Measurements from ENCODE around the gene SLC12A7.

The SLC12A7 gene

DNA sequence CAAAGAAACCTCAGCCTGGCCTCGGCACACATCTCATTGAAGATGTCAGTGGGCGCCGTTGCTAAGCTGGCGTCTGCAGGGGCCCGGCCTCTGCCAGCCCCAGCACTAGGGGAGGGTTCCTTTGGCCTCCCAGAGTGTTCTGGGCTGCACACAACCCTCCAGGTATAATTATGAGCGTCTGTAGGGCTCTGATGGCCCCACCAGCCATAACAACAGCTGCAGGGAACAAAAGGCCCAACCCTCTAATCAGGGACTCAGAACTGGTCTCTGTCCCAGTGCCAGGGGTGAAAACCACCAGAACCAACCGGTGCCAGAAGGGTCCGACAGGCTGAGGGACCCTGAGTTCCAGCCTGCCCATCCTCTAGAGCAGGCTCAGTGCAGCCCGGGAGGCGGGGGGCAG, 39.5 kb upstream of the SLC12A7 start:
- TF ChIP-seq POLR2A (IDR thresholded peaks at IDR 0.05; ENCODE audit: low read length) (no peak), GATA1 (IDR thresholded peaks at IDR 0.05; ENCODE audit: low read depth, low read length) (no peak)
- DNase-seq, result no peak

DNA sequence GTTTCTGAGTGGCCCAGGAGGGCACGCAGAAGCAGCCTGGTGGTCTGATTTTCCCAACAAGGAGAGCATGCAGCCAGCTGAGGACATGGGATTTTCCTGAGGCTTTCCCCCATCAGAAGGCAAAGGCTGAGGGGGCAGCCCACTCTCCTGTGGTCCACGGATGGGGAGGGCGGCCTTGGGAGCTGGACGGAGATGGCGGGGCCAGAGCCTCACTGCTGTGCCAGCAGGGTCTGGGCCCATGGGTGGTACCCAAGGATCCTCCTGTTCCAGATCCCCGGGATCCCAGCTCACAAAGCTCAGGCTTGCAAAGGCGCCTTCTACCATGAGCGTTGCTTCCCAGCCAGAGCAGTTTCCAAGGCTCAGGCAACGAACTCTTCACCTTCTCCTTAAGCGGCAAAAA, 39.0 kb upstream of the SLC12A7 start:
- no peak for DNase-seq
- TF ChIP-seq POLR2A (IDR thresholded peaks at IDR 0.05; ENCODE audit: low read length), result no peak
- no peak for TF ChIP-seq GATA1 (IDR thresholded peaks at IDR 0.05; ENCODE audit: low read depth, low read length)

DNA sequence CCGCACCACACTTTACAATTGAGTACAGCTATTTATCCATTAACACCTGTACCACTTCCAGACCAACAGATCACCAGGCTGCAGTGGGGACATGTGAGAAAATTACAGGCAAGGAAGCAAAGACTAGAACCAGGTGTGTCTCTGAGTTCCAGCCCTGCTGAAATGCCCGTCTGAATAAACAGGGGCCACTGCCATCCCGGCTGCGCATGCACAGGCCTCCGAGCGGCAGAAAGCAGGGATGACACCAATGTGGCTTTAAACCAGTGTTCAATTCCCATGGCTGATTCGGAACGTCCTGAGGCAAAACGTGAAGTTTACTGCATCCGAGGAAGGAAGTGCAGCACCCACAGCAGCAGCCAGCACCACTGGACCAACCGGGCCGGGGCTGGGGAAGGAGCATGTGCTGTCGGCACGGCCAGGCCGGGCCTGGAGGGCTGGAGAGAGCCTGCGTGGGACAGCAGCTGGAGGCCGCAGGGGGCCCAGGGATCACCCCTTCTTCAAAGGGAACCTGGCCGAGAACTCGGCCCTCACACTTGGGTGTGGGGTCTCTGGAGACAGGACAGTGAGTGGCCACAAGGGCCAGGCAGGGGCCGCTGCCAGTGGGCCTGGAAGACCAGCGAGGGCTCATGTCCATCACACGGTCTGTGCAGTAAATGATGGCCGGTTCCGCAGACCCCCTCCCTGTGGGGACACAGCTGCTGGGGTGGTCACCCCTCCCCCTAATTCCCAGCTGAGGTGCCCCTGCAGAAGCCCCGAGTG, 33.0 kb upstream of the SLC12A7 start:
- no peak for DNase-seq
- TF ChIP-seq GATA1 (IDR thresholded peaks at IDR 0.05; ENCODE audit: low read depth, low read length), result no peak
- no peak for TF ChIP-seq POLR2A (IDR thresholded peaks at IDR 0.05; ENCODE audit: low read length)

DNA sequence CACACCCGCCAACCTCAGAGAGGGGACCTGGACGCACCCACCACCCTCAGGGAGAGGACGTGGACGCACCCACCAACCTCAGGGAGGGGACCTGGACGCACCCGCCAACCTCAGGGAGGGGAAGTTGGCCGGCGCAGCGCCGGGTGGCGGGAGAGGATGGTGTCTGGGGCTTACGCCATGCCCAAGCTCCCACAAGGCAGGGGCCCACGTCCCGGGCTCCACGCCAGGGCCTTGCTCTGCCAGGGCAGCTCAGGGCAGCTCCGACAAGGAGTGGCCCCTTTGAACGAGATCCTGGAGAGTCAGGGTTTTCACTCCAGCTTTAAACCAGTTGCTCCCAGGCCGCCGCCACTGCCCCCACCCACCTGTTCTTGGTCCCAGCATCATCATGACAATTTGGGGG, 32.2 kb upstream of the SLC12A7 start:
- no peak for TF ChIP-seq GATA1 (IDR thresholded peaks at IDR 0.05; ENCODE audit: low read depth, low read length)
- TF ChIP-seq POLR2A (IDR thresholded peaks at IDR 0.05; ENCODE audit: low read length), result no peak

DNA sequence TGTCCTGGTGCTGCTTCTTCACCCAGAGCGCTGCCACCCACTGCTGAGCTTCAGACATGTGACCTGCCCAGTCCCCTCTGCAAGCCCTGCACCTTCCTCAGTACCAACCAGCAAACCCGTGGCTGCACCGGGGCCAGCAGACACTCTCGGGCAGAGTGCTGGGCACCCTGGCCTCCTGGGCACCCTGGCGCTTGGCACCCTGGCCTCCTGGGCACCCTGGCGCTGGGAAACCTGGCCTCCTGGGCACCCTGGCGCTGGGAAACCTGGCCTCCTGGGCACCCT, 31.7 kb upstream of the SLC12A7 start:
- no peak for TF ChIP-seq GATA1 (IDR thresholded peaks at IDR 0.05; ENCODE audit: low read depth, low read length)
- TF ChIP-seq POLR2A (IDR thresholded peaks at IDR 0.05; ENCODE audit: low read length), result no peak
- DNase-seq, result no peak

More for the DNA sequence above, 32.2 kb upstream of the SLC12A7 start:
- no peak for DNase-seq

DNA sequence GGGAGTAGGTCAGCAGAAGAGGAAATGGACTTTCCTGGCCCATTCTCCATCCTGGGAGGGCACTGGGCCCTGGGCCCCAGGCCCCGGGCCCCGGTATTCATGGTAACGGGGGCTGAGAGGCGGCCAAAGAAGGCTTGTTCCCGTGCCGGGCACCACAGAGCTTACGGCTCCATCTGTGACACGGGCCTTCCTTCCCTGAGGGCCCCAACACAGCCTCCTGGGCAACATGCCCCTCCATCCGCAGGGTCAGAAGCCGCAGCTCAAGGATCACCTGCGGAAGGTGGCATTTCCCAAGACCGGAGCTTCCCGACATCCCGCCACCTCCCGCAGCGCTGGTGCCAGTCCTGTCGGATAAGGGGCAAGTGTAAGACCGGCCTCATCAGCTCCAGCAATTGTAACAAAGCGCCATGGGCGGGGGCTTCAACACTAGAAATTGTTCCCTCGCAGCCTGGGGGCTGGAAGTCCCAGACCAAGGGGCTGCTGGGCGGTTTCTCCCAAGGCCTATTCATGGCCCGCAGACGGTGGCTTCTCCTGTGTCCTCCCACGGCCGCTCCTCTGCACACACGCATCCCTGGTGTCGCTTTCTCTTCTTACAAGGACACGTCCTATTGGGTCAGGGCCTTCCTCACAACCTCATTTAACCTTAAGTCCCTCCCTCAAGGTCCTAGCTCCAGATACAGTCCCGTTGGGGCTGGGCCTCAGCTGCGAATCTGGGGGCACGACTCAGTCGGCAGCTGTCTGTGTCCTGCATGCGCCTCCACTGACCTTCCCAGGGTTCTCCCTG, 31.2 kb upstream of the SLC12A7 start:
- no peak for TF ChIP-seq POLR2A (IDR thresholded peaks at IDR 0.05; ENCODE audit: low read length)
- TF ChIP-seq GATA1 (IDR thresholded peaks at IDR 0.05; ENCODE audit: low read depth, low read length), result no peak
- DNase-seq, result no peak

DNA sequence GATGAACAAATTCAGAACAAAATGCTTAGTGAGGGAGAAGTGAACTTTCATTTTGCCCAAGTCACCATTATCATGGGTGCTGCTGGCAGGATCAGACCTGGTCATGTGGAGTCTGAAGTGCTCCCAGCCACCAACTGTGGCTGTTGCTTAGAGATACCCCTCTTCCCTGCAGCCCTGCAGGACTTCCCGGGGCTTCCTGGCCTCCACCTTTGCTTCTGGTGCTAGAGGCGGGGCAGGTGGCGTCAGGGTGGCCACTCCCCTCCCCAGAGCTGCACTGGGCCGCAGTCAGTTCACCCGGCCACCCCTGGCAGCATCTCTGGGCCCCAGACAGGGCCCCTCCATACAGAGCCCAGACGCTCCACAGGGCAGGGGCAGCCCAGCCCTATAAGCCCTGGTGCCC, 30.0 kb upstream of the SLC12A7 start:
- peak in 1 of 2 experiments; percentile 19 for DNase-seq
- TF ChIP-seq POLR2A (IDR thresholded peaks at IDR 0.05; ENCODE audit: low read length) (no peak), GATA1 (IDR thresholded peaks at IDR 0.05; ENCODE audit: low read depth, low read length) (no peak)

DNA sequence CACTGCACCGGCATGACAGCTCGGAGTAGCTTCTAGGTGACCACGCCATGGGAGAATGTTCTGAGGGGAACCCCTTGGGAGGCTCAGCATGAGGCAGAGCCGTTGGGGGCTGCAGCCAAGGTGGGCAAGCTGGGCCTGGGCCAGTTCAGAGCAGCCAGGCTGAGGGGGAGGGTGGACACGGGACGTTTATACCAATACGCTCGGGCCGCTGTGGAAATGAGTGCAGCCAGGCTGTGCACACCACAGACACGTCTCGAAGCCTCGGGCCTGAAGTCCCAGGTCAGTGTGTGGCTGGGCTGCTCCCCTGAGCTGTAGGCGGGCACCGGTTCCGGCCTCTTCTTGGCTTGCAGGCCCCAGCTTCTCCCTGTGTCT, 28.9 kb upstream of the SLC12A7 start:
- no peak for DNase-seq
- no peak for TF ChIP-seq POLR2A (IDR thresholded peaks at IDR 0.05; ENCODE audit: low read length)
- TF ChIP-seq GATA1 (IDR thresholded peaks at IDR 0.05; ENCODE audit: low read depth, low read length), result no peak

DNA sequence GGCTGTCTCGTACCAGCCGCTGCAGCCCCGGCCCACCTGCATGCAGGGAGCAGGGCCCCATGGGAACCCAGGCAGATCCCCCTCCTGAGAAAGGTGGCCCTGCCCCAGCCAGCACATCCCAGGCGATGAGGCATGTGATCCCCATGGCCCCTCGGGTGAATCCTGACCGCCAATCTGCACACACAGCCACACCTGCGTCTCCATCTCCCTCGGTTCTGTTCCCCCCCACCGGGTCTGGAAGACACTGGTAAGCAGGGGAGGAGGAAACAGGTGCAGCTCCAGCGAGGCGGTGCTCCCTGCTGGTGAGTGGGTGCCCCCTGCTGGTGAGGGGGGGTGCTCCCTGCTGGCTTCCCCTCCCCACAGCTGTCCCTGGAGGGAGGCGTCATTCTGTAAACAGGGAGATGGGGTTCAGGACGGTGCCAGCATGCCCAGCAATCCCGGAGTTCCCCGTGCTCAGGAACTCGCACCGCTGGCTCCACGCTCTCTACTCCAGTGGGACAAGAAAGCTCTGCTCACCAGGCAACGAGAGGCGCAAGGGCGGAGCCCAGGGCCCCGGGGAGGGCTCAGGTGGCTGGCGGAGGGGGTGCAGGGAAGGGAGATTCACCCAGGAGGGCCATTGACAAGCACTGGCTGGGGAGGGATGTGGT, 28.4 kb upstream of the SLC12A7 start:
- no peak for TF ChIP-seq POLR2A (IDR thresholded peaks at IDR 0.05; ENCODE audit: low read length)
- TF ChIP-seq GATA1 (IDR thresholded peaks at IDR 0.05; ENCODE audit: low read depth, low read length), result no peak
- peak; percentile 69 to 85 for DNase-seq

DNA sequence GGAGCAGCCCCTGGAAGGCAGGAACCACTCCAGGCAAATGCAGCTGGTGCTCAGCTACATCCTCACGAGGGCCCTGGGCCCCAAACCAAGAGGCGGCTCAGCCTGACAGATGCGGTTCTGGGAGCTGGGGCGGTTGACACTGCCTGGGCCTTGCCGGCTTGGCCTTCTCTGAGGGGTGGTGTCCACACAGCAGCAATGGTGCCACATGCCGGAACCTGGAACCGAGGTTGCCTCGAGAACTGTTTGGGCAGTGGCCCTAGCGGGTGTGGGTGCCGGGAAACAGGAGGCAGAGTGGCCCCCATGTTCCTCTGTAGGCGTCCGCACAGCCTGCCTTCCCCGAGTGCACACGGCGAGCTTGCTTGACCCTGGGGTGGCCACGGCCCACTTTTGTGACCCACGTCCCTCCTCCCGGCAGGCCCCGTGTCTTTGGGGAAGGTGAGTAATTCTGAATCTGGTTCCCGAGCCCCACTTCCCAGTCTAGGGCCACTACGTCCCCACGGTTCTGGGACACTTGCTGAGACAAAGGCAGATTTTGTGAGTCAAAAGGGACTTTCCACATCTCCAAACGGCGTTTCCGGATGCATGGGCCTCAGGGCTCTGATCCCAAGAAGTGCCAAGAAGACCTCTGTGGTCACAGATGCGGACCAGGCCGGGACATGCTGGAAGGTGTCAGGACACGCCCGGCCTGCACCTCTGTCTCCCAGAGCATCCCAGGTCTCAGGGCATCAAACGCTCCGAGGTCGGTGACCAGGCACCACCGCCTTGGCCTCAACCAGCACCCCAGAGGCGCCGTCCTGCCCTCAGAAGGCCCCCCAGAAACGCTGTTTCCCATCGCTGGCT, 27.7 kb upstream of the SLC12A7 start:
- DNase-seq, result no peak

DNA sequence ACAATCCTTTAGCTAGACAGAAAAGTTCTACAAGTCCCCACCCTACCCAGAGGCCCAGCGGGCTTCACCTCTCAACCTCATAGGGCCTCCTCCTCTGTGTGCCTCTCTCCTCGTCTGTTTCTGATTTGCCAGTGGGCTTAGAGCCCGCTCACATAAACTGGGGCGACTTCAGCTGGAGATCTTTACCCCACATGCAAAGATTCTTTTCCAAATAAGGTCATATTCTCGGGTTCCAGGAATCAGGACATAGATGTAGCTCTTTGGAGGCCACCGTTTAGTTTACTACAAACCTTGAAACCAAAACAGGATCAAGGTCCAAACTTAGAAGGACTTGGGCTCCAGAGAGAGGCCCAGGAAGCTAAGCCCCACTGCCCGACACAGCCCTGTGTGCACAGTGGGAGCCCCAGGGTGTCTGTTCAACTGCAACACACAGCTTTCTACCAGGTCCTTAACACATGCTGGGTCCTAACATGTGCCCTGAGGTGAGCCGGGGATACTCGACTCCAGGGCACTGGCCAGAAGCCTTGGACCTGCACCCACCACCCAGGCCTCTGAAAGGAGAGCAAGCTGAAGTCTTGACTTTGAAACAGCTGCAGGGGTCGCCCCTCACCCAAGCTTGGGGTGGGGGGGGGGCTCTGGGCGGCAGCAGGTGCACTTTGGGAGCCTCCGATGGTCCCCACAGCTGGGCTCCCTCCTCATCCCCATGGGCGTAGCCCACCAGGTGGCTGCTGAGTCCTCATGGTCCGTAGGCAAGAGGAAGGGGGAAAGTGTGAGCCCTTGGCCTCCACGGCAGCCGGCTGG, 26.8 kb upstream of the SLC12A7 start:
- no peak for TF ChIP-seq GATA1 (IDR thresholded peaks at IDR 0.05; ENCODE audit: low read depth, low read length)
- TF ChIP-seq POLR2A (IDR thresholded peaks at IDR 0.05; ENCODE audit: low read length), result no peak
- DNase-seq, result no peak

More for the DNA sequence above, 27.7 kb upstream of the SLC12A7 start:
- TF ChIP-seq GATA1 (IDR thresholded peaks at IDR 0.05; ENCODE audit: low read depth, low read length) (no peak), POLR2A (IDR thresholded peaks at IDR 0.05; ENCODE audit: low read length) (no peak)

DNA sequence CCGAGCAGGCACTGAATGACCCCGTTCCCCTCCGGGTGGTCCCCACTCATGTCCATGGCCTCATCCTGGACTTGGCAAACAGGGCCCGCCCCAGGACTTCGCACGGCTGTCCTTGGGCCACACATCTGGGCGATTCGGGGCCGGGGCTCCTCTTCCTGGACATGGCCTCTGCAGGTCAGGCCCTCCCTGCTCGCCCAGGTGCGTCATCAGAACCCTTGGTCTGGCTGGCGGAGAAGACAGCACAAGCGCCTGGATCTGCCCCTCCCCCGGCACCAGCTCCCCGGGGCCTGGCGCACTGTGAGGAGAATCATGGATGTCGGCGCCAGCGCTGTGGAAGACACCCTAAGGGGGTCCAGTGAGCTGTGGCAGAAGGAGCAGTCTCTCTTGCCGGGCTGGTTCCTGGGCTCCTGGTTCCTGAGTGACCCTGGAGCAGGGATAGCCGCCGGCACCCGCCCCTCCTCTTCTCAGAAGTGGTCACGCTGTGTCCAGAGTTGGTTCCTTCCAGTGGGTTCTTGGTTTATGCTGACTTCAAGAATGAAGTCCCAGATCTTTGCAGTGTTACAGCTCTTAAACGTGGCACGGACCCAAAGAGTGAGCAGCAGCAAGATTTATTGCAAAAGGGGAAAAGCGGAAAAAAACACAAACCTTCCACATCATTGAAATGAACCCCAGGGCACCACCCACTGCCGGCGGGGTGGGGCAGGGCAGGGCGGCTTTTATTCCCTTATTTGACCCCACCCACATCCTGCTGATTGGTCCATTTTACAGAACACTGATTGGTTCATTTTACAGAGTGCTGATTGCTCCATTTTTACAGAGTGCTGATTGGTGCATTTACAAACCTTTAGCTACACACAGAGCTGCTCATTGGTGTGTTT, 25.9 kb upstream of the SLC12A7 start:
- TF ChIP-seq GATA1 (IDR thresholded peaks at IDR 0.05; ENCODE audit: low read depth, low read length), result no peak
- TF ChIP-seq POLR2A (IDR thresholded peaks at IDR 0.05; ENCODE audit: low read length), result no peak
- peak; percentile 53 to 54 for DNase-seq
